ENCODE results near the gene RFXAP.

The RFXAP gene

GRCh38 chr13:36866232-36866631 is 47.2 kb downstream of the RFXAP start:
- peaks cover 37% of the 10 kb centered on the region for H3K27me3 Mint-ChIP-seq

DNA sequence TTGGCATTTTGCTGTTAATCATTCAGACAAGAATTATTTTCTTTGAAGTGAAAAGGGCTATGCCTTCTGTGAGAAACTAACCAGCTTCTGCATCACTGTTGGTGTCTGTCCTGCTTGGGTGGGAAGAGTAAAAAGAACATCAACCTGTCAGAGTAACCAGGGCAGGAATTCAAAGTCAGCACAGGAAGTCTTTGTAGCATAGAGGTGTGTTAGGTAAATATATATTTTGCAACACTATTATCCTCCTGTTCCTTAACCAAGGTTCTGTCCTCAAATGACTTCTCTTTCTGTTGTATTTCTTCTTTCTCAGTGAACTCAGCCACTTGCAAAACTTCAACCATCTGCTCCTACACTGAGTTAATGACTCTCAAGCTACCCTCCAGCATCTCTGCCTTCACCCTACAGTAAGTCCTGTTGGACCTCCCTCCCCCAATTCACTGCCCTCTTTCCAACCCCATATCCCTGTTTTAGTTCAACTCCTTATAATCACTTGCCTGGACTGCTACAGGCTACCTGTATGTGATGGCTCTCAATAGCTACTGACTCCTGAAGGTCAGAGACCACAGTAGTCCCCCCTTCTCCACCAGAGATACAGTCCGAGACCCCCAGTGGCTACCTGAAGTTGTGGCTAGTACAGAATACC is 51.1 kb downstream of the RFXAP start:
- no peak for DNase-seq
- Mint-ChIP-seq H3K27ac (no peak overlapping the region), H3K4me1 (ENCODE audit: low read depth) (no peaks in the 10 kb centered on the region), H3K36me3 (ENCODE audit: low read depth) (no peaks in the 10 kb centered on the region), H3K27me3 (peaks cover 23% of the 10 kb centered on the region), H3K9me3 (no peaks in the 10 kb centered on the region), H3K4me3 (no peak overlapping the region)

More at GRCh38 chr13:36866232-36866631, 47.2 kb downstream of the RFXAP start:
- Mint-ChIP-seq H3K4me3 (no peak overlapping the region), H3K9me3 (no peaks in the 10 kb centered on the region), H3K4me1 (ENCODE audit: low read depth) (no peaks in the 10 kb centered on the region), H3K36me3 (ENCODE audit: low read depth) (no peaks in the 10 kb centered on the region), H3K27ac (no peak overlapping the region)
- no peak for DNase-seq

DNA sequence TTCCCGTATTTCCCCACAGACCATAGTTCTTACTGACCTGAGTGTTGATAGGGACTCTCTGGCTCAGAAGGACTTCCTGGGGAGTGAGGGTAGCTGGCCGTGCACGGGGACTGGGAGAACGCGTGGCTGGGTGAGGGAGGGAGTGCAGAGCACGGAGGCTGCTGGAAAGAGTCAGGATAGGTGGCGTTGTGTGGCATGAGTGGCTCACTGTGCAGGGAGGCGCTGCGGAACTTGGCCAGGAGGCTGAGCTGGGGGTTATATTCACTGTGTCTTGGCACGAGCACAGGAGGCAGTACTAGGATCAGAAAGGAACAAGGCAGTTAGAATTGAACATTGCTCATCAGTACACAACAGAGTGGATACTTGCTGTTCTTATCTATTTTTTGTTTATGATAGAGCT is 53.6 kb downstream of the RFXAP start:
- H3K36me3 Mint-ChIP-seq (ENCODE audit: low read depth) = no peaks in the 10 kb centered on the region
- no peaks in the 10 kb centered on the region for H3K4me1 Mint-ChIP-seq (ENCODE audit: low read depth)
- H3K4me3 Mint-ChIP-seq = no peak overlapping the region
- H3K27me3 Mint-ChIP-seq = peaks cover 14% of the 10 kb centered on the region
- DNase-seq = no peak
- no peaks in the 10 kb centered on the region for H3K9me3 Mint-ChIP-seq
- H3K27ac Mint-ChIP-seq = no peak overlapping the region

DNA sequence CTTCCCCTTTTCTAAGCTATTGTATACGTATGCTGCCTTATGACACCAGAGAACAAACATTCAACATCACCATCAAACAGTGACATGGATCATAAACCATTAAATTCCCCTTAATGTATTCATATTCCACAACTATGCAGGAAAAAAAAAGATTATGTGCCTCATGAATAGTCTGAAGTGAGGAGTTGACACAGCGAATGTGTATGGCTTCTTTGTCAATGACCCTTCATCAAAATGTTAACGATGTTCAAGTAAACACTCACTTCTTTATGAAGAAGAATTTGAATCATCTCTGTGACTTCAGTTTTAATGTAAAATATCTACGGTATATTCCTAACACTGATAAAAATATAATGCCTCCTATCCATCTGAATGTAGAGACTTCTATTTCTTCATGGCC is 56.4 kb downstream of the RFXAP start:
- Mint-ChIP-seq H3K4me3 (no peak overlapping the region), H3K9me3 (no peaks in the 10 kb centered on the region), H3K27ac (no peak overlapping the region), H3K27me3 (peaks cover 29% of the 10 kb centered on the region), H3K36me3 (ENCODE audit: low read depth) (no peaks in the 10 kb centered on the region), H3K4me1 (ENCODE audit: low read depth) (no peaks in the 10 kb centered on the region)
- DNase-seq = no peak

GRCh38 chr13:36875961-36876360 is 56.9 kb downstream of the RFXAP start:
- Mint-ChIP-seq H3K27me3 (peaks cover 30% of the 10 kb centered on the region), H3K9me3 (no peaks in the 10 kb centered on the region), H3K4me3 (no peak overlapping the region), H3K27ac (no peak overlapping the region), H3K36me3 (ENCODE audit: low read depth) (no peaks in the 10 kb centered on the region), H3K4me1 (ENCODE audit: low read depth) (no peaks in the 10 kb centered on the region)
- DNase-seq = no peak

Data from activated T-cell treated with anti-CD3 and anti-CD28 coated beads, Interleukin-2, amount 50 U/mL, for 24 hours (primary cell).